Coronary artery (tissue), 2 donors: ENCODE measurements around the gene CCDC28B.

Source experiments
- DNase-seq: peaks from one replicate; pipeline ENCODE4 v3.0.0-alpha.2; 2017; ENCODE audit warnings: low spot score
- H3K27ac ChIP-seq, 2 donors: fragments of 200-600 bp; sonication (generic); one replicate each; pipeline ENCODE4 v1.5.1; 2016 to 2019
- H3K4me3 ChIP-seq: fragments of 200-600 bp; sonication (generic); 2 replicates; pipeline ENCODE4 v1.5.1; 2016; ENCODE audit warnings: mild to moderate bottlenecking, moderate library complexity
- CTCF ChIP-seq: fragments of 200-600 bp; sonication (generic); IDR thresholded peaks from one replicate; pipeline ENCODE4 v1.5.1; 2019; ENCODE audit warnings: antibody characterized with exemption

The CCDC28B gene

DNA sequence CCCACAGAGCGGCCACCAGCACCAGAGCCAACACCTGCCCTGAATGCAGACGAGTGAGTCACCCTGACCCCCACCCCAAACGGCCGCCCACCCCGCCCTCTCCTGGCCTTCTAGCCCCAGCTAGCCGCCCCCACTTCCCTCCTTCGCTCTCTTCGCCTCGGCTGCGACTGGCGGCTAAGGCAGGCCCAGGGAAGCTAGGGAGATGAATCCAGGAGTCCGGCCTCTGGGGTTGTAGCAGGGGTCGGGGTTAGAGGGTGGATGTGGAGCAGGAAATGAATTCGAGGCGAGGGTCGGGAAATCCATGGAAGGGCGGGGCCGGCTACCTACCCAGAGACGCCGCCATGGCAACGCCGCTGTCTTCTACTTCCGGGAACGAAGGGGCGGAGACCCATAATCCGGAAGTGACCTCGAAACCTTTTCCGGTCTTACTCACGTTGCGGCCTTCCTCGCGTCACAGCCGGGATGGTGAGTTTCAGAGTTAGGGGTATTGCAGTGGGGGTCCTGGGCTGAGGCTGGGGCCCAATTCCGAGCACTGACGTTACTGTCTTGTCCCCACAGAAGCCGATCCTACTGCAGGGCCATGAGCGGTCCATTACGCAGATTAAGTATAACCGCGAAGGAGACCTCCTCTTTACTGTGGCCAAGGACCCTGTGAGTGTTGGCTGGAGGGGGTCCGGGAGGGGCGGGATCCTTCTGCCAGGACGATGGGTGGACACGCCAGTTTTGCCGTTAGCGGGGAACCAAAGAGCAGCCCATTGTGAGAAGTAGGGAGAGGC, 21.8 kb downstream of the CCDC28B start, which contains the start of the genes EIF3I and TMEM234:
Gene EIF3I (plus strand): TSS at position 428 of the 776 bp plus-strand sequence. CDS start 35 bp downstream, at position 463.
Gene TMEM234 (minus strand): TSS at position 374 of the 776 bp plus-strand sequence. CDS start 31 bp downstream, at position 343.
- Histone ChIP-seq H3K4me3 (peak within 1 kb of the TSS; percentile 94), H3K27ac (peak within 1 kb of the TSS; percentile 84 to 97)
- DNase-seq, result peak; percentile 95
- no peak for TF ChIP-seq CTCF

DNA sequence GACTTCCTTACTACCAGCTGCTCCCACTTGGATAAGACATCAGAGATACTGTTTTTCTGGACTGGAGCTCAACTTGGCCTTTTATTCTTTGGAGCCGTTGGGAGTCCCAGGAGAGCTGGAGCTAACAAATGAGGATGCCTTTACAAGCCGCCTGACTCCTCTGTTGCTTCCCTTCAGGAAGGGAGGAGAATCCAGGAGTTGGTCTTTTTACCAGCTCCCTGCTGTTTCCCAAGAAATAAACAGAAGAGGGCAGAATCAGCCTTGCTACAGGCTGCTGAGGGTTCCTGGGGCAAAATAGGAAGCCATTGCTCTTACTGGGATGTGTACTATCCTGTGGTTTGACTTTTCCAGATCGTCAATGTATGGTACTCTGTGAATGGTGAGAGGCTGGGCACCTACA, 23.3 kb downstream of the CCDC28B start:
- H3K4me3 ChIP-seq, result peak overlapping the region; percentile 94
- DNase-seq, result no peak
- TF ChIP-seq CTCF, result no peak
- peak overlapping the region in 1 of 2 donors; percentile 97 for H3K27ac ChIP-seq

GRCh38 chr1:32224285-32224684, 23.9 kb downstream of the CCDC28B start:
- peak overlapping the region in 1 of 2 donors; percentile 5 for H3K27ac ChIP-seq
- no peak overlapping the region for H3K4me3 ChIP-seq
- no peak for DNase-seq
- no peak for TF ChIP-seq CTCF

DNA sequence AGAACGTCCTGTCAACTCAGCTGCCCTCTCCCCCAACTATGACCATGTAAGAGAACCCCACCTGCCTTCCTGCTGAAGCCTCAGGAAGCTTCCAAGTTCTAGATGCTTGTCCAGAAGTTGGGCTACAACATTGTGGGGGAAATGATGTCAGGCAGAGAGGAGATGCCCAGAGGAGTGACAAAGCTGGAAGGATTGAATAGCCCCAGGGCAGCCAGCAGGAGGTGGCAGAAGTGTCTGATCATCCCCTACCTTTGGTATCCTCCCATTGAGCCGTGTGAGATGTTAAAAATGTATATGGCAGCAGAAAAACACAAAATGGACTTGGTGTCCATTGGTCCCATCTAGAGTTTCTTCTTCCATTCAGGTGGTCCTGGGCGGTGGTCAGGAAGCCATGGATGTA, 28.4 kb downstream of the CCDC28B start:
- Histone ChIP-seq H3K27ac (no peak overlapping the region), H3K4me3 (no peak overlapping the region)
- TF ChIP-seq CTCF, result no peak

GRCh38 chr1:32231843-32232432, 31.5 kb downstream of the CCDC28B start:
- Histone ChIP-seq H3K4me3 (no peak overlapping the region), H3K27ac (no peak overlapping the region)
- no peak for DNase-seq
- TF ChIP-seq CTCF, result no peak

More for the DNA sequence above, 28.4 kb downstream of the CCDC28B start:
- DNase-seq, result no peak

- DNase-seq, result no peak
- Histone ChIP-seq H3K27ac (no peak overlapping the region), H3K4me3 (no peak overlapping the region)
- no peak for TF ChIP-seq CTCF
Observed at GRCh38 chr1:32232558-32233304, 32.3 kb downstream of the CCDC28B start.
